HG03521 (cell line): Measurements from ENCODE around the gene SLC10A3.

Experiments used
- ATAC-seq: cut with Tn5 transposase; IDR thresholded peaks from one replicate; pipeline ENCODE4 v1.9.1; 2021; ENCODE audit warnings: mild to moderate bottlenecking, moderate library complexity; ENCODE audit not compliant: unreplicated experiment

The SLC10A3 gene

DNA sequence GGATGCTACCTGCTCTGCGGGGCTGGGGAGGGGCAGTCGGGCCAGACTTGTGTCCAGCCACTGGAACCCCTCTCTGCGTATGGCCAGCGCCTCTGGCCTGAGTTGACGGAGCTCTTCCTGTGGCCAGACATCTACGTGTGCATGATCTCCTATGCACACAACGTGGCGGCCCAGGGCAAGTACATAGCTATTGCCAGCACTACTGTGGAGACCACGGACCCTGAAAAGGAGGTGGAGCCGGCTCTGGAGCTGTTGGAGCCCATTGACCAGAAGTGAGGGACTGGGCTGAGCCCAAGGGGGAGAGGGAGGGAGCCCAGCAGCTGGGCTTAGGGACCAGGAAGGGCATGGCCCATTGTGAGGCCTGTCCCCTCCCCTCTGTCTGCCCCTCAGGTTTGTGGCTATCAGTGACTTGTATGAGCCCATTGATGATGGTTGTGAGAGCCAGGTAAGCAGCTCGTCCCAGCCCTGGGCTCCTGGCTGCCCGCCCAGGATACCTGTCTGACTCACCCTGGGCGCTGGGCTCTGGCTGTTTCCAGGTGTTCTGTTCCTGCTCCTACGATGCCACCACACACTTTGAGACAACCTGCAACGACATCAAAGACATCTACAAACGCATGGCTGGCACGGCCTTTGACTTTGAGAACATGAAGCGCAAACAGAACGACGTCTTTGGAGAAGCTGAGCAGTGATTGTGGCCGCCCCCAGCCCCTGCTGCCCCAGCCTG, 48.3 kb downstream of the SLC10A3 start:
- no peak for ATAC-seq

GRCh38 chrX:154441564-154441963, 48.9 kb downstream of the SLC10A3 start:
- ATAC-seq = no peak

DNA sequence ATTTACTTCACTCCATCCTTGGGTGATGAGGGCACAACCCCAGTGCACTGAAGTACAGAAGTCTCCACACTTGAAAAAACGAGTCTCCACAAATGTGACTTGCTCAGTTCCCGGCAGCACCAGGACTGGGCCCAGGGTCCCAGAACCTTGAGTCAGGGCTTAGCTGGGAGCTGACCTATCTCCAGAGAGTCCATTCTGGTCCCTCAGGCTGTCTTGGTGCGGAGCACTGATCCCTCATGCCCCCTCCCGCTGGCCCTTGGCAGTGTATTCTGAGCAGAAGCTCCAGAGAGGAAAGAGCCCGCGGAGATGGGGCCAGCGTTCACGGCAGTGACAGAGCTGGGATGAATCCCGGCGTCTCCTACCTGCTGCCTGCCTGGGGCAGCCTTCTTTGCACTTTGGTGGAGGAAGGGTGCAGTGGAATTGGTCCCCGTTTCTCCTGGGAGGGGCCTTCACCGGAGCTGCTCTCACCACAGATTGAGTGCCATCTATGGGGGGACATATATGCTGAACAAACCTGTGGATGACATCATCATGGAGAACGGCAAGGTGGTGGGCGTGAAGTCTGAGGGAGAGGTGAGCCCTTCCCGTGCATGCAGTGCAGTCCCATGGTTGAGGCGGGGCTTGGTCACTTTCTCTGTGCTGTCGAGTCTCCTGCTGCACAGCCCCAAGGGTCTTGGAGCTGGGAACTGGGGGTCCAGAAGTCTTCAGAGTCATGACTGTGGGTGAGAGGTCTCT, 49.6 kb downstream of the SLC10A3 start:
- no peak for ATAC-seq

GRCh38 chrX:154439841-154440240, 50.6 kb downstream of the SLC10A3 start:
- ATAC-seq = no peak

DNA sequence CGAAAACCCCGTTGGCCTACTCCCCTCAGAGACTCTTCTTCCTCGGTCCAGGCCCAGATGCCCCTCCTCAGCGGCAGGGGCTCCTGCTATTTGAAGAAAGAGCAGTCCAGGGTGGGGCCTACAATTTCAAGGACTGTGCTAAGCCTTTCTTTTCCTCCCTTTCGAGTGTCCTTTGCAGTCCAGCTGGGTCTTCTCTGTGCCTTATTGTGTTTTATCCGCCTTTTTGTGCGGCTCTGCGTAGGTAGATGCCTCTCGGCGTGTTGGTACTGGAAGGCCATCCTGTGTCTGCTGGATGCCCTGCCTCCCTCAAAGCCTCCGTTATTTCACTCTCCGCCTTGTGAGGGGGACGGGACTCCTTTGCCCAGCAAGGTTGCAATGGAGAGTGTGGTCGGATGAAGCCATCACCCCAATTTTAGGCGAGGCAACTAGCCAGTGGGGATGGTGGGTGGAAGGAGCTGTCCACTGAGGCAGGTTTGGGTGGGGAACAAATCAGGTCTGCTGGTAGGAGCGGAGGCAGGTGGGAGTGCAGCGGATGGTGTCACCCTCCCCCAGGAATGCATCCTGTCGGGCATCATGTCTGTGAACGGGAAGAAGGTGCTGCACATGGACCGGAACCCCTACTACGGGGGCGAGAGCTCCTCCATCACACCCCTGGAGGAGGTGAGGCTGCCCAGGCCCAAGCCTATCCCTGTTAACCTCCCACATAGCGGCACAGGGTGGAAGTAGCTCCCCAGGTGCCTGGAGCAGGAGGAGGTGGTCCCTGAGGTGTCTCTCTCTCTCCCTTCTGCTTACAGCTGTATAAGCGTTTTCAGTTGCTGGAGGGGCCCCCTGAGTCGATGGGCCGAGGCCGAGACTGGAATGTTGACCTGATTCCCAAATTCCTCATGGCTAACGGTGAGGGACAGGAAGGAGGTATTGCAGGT, 52.2 kb downstream of the SLC10A3 start:
- no peak for ATAC-seq
